ENCODE results near the gene EMP2.
"Not testable (repeated sequence)": the region's sequence is repeated elsewhere in the genome, so short reads cannot be mapped to it uniquely, and the experiment has no call there.

Gene EMP2

DNA sequence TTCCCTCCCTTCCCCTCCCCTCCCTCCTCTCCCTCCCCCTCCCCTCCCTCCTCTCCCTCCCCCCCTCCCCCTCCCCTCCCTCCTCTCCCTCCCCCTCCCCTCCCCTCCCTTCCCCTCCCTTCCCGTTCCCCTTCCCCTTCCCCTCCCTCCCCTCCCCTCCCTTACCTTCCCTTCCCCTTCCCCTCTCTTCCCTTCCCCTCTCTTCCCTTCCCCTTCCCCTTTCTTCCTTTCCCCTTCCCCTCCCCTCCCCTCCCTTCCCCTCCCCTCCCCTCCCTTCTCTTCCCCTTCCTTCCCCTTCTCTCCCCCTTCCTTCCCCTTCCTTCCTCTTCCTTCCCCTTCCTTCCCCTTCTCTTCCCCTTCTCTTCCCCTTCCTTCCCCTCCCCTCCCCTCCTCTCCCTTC is 61.1 kb downstream of the EMP2 start:
- no peak for DNase-seq

- no peak for DNase-seq
These were observed 61.8 kb downstream of the EMP2 start for GRCh38 chr16:10518479-10519041.

DNA sequence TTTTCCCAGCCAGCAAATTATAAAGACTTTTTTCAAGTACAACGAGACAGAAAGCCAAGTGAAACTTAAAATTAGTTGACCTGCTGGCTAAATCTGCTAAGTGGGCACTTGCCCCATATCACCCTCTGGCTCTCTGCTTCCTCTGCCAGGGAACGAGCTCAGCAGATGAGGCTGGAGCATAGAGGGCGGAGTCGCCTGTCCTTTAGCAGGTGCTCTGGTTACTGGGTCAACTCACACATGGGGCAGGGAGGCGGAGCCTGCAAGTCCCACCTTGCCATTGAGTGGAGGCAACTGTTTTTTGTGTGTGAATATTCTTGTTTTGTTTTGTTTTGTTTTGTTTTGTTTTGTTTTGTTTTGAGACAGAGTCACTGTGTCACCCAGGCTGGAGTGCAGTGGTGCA is 62.5 kb downstream of the EMP2 start:
- DNase-seq, result no peak

DNA sequence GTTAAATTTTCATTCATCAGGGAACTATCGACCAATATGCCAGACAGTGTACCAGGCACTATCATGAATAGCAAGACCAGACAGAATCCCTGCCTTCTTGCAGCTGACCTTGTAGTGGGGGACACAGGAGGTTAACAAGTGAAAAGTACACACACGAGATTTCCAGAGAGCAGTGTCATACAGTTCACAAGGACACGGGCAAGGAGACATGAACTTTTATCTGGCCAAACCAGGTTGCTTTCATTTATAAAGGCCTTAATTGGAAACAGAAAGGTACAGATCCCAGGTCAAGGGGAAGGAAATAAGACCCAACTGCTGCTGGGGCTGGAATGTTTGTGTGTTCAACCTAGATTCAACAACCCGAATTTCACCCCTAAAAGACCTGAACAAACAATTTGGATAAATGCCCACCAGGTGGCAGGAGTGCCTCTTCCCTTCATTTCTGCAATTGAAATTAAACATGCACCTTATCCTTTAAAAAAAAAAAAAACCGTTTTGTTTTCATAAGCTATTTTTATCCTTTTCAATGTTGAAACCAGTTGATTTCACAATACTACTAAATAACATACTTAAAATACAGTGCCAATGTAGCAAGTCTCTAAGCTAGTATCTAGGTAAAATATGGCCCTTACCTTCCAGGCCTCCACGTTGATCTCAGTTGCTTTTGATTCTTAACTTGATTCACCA is 65.9 kb downstream of the EMP2 start:
- DNase-seq, result peak; percentile 40

DNA sequence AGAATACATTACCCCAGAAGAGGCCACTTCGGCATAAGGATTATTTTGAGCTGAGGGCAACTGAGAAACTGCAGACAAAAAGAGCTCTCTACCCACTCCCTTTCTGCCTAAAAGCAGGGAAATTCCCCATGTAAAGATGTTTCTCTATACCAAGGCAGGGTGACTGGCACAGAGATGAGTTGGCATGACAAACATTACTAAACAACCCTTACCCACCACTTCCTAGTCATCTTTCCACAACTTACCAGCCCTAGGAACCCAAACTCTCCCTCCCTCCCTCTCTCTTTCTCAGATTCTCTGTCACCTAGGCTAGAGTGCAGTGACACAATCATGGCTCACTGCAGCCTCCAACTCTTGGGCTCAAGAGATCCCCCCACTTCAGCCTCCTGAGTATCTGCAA is 68.6 kb downstream of the EMP2 start:
- peak; percentile 52 for DNase-seq

GRCh38 chr16:10510279-10510678 is 70.1 kb downstream of the EMP2 start:
- no peak for DNase-seq

GRCh38 chr16:10509534-10510025 is 70.8 kb downstream of the EMP2 start:
- DNase-seq, result peak; percentile 62

- not testable (repeated sequence) for DNase-seq
These were observed 75.1 kb downstream of the EMP2 start for GRCh38 chr16:10505286-10505685.

DNA sequence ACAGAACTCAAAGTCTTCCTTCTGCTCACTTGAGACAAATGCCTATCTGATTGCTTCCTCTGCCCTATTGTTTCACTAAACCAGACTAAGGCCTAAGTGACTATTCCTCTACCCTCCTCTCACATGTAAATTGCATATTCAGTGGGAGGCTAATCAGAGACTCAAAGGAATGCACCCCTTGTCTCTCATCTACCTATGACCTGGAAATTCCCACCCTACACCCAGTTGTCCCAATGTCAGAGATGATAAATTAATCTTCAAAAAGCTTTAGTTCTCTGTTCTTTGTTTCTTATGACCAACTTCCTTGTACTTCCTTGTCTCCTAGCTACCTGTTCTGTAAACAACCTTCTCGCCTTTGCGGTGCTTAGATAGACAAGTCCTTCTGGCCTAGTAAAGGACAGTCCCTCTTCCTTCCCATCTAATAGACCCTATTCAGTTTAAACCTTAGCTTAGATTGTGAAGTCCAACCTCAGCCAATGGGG is 76.0 kb downstream of the EMP2 start:
- DNase-seq, result no peak

DNA sequence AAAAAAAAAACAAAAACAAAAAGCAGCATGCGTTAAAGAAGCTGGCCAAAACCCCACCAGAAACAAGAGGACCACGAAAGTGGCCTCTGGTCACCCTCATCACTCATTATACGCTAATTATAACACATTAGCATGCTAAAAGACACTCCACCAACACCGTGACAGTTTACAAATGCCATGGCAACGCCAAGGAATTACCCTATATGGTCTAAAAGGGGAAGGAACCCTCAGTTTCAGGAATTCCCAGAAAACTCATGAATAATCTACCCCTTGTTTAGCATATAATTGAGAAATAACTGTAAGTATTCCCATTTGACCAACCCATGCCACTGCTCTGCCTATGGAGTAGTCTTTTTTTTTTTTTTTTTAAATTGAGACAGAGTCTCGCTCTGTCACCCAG is 77.6 kb downstream of the EMP2 start:
- no peak for DNase-seq

DNA sequence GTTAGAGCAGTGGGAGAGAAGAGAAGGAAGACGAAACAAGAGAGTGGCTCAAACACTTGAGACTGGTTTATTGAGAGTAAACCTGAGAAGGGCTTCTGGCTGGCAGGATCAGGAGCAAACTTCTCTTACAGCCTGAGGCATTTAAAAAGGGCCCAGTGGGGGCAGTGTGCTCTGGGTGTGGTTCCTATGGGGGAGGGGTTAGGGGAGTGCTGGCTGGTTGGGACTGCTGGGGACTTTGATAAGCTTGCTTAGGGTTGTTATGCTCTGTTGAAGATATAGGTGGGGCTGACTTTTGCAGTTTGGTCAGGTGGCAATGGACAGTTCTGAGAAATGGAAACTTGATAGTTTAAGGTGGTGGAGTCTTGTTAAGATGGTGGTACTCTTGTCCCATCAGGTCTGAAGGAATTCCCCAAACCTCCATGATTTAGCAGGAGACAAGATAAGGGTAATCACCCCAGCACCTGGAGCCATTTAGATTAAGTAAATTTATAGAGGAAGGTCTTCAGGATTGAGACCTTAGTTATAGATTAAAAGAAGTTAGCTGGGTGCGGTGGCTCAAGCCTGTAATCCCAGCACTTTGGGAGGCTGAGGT is 79.3 kb downstream of the EMP2 start:
- no peak for DNase-seq

DNA sequence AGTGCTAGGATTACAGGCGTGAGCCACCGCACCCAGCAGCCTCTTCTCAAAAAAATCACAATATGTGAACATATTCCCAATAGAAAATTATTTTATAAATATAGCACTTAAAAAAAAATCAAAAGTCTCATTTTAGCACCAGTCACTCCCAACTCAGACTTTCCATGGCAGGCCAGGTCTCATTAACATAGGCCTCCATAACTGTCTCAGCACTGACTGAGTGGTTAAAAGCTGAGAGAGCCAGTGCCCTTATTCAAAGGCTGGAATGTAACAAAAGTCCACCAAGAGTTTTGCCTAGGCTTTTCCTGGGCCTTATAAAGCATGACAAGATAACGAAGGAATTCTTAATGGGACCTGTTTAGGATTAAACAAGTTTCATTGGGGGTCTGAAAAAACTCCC is 79.8 kb downstream of the EMP2 start:
- no peak for DNase-seq

DNA sequence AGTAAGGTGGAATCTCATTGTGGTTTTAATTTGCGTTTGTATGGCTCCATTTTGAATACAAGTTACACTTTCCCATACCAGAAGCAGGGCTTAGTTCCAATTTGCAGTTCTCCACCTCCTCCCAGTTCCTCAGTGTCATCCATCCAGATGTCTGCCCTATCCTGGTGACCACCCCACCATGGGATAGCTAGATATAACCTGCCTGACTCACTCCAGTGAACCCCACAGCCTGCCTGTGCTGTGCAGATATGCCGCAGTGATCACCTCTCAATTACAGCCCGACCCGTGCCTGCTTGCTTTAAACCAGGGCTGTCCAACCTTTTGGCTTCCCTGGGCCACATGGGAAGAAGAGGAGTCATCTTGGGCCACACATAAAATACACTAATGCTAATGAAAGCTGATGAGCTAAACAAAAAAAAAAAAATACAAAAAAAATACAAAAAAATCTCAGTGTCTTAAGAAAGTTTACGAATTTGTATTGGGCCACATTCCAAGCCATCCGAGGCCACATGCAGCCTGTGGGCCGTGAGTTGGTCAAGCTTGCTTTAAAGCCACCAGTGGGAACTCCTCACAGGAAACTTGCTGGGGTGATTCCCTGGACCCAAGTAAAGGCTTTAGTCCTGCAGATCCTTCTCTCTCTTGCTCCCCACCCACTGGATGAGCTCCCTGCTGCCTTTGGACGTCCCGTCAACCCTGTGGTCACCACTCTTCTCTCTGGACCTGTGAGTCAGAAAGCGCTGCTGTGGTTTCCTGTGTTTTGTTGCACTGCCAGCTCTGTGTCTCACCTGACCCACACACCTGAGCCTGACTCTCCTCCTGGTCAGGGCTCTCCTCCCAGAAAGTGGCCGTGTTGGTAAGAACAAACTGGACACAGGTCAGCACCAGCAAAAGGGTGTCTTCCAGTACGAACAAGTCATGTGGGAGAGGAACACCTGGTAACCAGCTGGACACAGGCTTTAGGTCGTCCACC is 83.0 kb downstream of the EMP2 start:
- DNase-seq, result no peak

- DNase-seq, result no peak
These were observed 85.4 kb downstream of the EMP2 start for GRCh38 chr16:10495031-10495345.

GRCh38 chr16:10494343-10495030 is 85.9 kb downstream of the EMP2 start:
- DNase-seq, result no peak

DNA sequence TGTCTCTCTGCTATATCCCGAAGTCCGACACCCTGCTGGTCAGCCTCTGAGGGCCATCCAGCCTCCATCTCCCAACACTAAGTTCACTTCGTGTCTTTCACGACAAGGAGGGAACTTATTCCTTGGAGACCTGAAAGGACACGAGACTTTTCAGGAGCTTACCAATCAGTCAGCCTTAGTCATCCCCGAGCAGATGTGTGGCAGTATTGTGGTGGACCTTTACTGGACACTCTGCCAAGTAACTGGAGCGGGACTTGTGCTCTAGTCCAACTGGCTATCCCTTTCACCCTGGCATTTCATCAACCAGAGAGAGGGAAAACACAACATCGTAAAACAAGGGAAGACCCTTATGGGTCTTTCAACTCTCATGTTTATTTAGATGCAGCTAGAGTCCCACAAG is 87.1 kb downstream of the EMP2 start:
- no peak for DNase-seq

DNA sequence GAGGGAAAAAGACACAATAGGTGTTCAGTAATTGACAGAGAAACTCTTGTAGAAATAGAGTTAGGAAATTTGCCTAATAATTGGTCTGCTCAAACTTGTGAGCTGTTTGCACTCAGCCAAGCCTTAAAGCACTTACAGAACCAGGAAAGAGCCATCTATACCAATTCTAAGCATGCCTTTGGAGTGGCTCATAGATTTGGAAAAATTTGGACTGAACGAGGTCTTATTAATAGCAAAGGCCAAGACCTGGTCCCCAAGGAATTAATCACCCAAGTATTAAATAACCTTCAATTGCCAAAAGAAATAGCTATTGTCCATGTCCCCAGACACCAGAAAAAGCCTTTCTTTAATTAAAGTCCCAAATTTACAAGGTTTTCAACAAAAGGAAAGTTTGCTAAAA is 90.3 kb downstream of the EMP2 start:
- DNase-seq, result no peak

DNA sequence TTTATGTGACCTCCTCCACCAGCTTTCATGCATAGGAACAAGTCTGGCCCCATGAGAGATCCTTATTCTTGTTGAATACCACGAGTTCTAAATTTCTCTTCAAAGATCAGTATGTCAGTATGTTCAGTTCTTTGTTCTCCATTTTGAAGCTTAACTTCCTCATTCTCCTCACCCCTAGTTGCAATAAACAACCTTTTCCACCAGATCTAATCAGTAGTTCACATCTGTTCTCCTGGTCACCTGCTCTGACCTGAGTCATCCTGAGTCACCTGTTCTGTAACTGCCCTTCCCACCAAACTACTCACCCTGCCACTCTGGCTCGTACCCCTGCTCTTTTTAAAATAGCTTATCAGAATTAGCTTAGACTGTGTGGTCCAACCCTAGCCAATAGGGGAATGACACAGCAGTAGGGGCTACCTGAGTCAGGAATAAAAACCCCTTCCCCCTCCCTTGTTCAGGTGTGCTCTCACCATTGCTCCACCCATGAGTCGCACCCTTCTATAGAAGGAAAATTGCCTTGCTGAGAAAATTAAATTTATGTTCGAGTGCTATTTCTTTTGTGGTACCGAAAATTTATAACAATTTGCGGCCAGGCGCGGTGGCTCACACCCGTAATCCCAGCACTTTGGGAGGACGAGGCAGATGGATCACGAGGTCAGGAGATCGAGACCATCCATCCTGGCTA is 94.6 kb downstream of the EMP2 start:
- DNase-seq, result no peak

GRCh38 chr16:10485159-10485558 is 95.2 kb downstream of the EMP2 start:
- DNase-seq, result no peak

DNA sequence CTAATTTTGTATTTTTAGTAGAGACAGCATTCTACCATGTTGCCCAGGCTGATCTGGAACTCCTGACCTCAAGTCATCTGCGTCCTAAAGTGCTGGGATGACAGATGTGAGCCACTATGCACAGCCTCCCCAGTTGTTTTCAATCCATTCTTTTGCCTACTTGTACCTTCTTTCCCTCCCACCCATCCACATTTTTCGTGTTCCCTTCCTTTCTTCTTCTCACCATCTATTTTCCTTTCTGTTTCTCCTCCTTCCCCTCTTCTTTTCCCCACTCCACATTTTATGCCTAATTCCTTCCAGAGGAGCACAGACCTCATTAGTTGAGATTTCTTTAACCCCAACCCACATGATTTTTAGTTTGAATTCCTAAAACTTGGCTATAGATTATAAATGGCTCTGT is 100.2 kb downstream of the EMP2 start:
- no peak for DNase-seq
